Measurements from ENCODE around the gene ADORA1. TPM values are rescaled to one million over a fixed set of nuclear protein-coding genes. Genes with fewer than 3 reads are reported as not detected.

ADORA1 gene
- polyA plus RNA-seq, 4 donors: 1.6 to 6.8 (median 4.4) TPM

DNA sequence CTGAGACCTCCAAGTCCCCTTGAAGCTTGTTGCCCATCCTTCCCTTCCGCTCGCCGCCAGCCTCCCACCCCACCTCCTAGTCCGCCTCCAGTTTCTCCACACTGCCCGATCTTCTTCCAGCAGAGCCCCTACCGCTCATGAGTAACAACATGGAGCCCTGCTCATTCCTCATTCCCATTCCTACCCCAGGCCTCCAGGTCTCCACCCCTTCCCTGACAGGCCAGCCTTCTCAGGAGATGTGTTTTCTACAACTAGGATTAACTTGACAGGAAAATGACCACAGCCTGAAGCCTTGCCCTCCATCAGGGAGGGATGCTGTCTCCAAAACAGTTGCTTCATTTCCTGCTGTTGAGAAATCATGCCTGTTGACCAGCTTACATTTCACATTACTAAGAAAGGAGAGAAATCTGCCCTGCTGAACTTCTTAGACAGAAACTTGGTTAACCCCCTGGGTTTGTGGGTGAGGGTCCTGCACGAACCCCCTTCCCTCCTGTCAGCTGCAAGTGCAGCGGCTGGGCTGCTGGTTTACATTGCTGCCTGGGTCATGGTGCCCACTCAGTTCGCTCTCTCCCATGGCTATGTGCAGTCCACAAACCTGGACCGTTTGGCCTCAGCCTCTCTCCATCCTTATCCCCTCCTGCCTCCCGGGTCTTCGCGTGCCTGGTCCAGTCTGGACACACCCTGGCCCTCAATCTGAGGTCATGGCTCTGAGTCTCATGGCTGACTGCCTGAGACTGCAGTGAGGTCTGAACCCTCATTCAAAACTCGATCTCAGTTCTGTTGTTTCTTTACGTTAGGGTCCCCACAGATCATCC, 75.1 kb downstream of the ADORA1 start:
- DNase-seq (ENCODE audit: low read depth in 4 of 4, low spot score in 3 of 4): peak in 1 of 4 donors; percentile 26

DNA sequence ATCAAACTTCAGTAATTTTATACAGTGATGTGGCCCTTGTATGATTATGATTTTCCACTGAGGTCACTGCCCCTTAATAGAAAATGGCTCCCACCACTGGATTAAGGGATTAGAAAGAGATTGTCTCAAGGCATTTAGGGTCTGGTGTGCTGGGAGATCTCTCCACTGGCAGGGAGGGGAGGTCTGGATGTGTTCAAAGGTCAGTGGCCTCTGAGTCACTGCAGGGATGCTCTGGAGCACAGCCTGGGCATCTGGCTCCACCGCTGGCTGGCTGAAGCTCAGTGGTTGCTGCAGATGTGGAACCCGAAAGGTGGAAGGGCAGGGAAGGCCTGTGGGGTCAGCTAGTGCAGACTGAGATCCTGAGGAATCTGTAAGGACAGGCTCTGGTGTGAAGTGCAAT, 77.2 kb downstream of the ADORA1 start:
- no peak for DNase-seq (ENCODE audit: low read depth in 4 of 4, low spot score in 3 of 4)

DNA sequence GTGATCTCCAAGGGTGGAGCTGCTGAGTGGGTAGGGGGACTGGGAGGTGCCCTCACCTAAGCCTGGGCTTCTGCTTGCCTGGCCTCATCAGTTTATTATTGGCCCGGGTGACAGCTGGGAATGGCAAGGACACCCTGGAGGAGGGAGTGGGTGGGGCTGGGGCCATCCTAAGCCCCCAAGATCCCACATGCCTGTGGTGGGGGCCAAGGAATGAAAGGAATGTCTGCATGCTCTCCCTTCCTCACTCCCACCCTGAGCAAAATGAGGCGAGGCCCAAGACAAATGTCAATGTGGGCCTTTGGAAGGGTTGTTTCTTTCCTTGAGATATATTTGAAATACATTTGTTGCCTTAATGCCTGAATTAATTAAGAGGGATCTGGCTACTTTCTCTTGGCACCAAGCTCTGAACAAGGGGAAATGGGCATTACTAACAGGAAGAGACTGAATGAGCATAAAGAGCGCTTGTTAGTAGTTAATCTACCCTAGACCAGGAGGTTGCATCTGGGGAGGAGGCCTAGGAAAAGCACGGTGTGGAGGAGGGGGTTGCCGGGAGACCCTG, 78.7 kb downstream of the ADORA1 start:
- DNase-seq (ENCODE audit: low read depth in 4 of 4, low spot score in 3 of 4): no peak

DNA sequence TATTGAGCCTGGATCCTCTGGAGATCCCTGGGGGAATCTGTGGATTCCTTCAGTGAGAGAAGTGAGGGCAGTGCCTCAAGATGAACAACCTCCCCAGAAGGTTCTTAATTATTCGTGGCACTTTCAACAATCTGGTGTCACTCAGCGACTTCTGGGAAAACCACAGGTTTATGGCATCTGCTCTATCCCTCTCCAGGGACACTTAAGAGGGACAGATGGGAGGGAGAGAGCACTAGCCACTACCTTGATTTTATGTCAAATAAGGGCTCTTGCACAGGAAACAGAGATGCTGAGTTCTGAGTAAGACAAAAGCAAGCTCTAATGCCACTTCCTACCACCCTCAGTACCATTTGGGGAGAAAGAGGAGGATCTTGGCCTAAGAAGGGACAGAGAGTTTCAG, 80.2 kb downstream of the ADORA1 start:
- no peak for DNase-seq (ENCODE audit: low read depth in 4 of 4, low spot score in 3 of 4)

DNA sequence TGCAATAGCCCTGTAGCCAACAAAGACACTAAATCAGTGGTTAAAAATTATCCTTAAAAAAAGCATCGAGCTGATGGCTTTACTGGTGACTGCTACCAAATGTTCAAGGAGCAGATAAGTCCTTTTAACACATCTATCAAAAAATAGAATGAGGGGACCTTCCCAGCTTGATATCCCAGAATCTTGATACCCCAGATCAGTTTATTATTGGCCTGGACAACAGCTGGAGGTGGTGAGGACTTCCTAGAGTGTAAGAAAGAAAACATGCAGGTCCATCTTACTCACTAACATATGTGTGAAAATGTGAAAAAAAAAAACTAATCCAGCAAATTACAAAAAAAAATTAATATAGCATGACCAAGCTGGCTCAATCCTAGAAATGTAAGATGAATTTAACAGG, 80.7 kb downstream of the ADORA1 start:
- DNase-seq (ENCODE audit: low read depth in 4 of 4, low spot score in 3 of 4): no peak

DNA sequence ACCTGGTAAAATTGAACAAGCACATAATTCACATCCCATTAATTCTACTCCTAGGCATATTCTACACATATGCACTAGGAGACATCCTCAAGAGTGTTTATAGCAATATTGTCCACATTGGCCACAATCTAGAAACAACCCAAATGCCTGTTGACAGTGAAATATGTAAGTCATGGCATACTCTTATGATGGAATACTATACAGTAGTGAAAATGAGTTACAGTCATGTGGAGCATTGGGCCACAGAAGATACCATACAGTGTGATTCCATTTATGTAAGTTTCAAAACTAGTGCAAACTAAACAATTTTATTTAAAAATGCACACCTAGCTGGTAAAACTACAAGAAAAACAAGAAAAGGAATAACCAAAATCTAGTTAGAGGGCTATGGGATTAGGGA, 82.8 kb downstream of the ADORA1 start:
- no peak for DNase-seq (ENCODE audit: low read depth in 4 of 4, low spot score in 3 of 4)

DNA sequence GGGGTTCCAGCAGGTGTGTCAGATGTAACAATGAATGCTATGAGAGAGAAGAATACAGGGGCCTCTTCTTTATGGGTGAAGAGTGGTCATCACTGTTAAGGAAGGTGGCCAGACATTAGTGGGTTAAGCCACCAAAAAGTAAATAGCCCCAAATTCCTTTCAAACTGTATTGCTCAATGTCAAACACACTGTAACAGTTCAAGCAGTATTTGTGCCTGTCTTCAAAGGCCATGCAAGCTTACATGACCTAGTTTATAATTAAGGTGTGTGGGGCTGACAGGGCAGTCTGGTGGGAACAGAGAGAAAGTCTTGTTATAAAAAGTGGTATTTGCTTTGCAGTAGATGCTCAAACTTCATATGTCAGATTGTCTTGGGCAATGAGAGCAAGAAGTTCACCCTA, 83.5 kb downstream of the ADORA1 start:
- DNase-seq (ENCODE audit: low read depth in 4 of 4, low spot score in 3 of 4): no peak

DNA sequence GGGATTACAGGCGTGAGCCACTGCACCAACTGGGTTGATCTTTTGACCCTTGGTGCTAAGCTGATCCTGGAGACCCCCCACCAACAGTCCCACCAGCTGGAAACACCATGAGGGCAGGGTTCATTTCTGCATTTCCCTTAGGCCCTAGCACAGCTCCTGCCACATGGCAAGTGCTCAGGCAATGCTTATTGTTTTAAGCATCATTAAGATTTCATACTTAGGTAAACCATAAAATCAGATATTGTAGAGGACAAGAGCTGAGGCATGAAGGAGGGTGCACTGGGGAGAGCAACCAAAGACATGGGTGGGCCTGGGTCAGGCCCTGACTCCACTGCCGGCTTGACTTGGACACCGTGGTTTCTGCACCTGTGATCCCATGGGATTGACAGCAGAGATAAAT, 84.3 kb downstream of the ADORA1 start:
- DNase-seq (ENCODE audit: low read depth in 4 of 4, low spot score in 3 of 4): no peak

DNA sequence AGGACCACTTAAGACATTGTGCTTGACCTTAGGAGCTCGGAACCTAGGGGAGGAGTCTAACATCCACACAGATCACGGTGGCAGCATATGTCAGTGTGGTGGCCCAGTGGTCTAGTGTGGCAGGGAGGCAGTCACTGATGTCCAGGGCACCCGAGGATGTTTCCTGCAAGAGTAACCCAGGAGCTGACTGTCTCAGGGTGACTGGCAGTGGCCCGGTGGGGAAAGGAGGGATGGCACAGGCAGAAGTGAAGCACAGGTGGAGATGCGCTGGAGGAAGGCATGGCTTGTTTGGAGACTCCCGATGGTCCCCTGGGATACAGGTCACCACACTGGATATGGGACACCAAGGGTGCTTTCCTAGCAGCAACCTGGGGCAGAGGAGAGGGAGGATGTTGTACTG, 85.6 kb downstream of the ADORA1 start:
- no peak for DNase-seq (ENCODE audit: low read depth in 4 of 4, low spot score in 3 of 4)

DNA sequence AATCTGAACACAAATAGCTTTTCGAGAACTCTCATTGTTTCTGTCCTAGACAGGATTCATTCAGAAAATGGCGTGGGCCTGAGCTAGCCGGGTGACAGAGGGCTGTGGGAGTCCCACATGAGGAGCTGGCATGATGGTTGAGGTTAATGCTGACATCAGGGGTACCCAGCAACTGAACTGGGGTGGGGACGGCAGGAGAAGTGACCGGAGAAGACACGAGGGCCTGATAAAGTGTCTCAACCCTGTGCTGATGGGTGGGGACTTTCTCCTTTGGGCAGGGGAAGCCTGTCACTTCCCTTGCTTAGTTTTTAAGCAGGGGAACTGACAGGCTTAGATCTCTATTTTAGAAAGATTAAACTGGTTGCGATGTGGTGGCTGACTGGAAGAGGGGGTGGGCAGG, 87.3 kb downstream of the ADORA1 start:
- DNase-seq (ENCODE audit: low read depth in 4 of 4, low spot score in 3 of 4): no peak

DNA sequence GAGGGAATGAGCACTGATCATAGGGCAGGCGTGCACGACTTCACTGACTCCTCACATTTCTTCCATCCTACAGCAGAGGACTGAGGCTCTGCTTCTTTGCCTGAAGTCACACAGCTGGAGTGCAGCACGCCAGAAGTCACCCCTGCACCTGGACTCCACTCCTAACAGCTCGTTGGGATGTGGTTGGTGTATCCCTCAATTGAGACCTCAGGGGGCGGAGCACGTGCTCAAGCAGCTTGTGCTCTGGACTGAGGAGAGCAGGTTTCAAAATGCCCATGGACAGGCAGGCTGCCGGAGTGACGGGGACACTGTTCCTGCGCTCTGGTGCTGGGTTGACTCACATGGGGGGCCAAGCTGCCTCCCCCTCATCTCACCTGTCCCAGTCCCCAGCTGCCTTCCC, 88.0 kb downstream of the ADORA1 start:
- no peak for DNase-seq (ENCODE audit: low read depth in 4 of 4, low spot score in 3 of 4)

DNA sequence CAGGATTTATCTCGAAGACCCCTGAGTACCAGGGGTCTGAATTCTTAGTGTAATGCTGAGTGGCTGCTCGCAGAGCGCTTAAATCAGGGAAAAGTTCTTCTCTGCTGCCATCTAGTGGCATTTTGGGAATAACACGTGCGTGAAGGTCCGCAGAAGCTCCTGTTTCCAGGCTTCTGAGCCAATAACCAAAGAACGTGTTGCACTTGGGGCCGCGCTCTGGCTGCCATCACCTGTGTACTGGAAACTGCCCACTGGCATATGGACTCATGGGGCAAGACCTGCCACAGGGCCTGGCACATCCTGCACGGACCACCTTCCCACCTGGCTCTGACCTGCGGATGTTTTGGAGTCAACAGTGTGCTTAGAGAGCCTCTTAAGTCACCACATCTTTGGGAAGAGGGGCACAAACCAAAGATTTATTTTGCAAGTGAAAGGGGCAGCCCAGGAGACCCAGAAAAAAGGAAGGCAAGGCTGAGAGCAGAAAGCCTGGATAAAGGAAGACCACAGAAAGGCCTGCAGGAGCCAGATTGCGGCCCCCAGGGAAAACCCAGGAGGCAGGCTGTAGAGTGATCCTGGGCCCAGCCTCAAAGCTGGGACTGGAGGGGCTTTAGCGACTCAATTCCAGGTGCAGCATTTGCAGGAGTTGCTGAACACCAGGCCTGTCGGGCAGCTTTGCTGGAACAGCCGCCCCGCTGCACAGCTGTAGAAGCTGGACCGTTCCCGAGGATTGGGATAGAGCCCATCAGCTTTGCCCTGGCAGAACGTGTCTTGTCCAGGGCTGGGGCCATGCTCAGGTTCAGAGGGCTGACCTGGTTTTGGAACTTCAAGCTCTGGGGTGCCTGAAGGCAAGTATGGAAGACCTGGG, 89.0 kb downstream of the ADORA1 start:
- DNase-seq (ENCODE audit: low read depth in 4 of 4, low spot score in 3 of 4): peak; percentile 61 to 71 (median 65)

Other genes starting within 250 kb of the ADORA1 start
- gene RABIF, start 238.6 kb upstream of the ADORA1 start, polyA plus RNA-seq (ENCODE audit: insufficient read length in 4 of 4): 10 to 100 TPM in 3 of 4 donors, 1 to 10 TPM in 1; 9.0 to 11.8 (median 11.3) TPM
- gene KLHL12, start 200.5 kb upstream of the ADORA1 start, polyA plus RNA-seq (ENCODE audit: insufficient read length in 4 of 4): 10 to 100 TPM; 29.6 to 43.6 (median 40.4) TPM
- gene ADIPOR1, start 169.4 kb upstream of the ADORA1 start, polyA plus RNA-seq (ENCODE audit: insufficient read length in 4 of 4): 10 to 100 TPM; 75.0 to 89.6 (median 83.2) TPM
- gene CYB5R1, start 160.5 kb upstream of the ADORA1 start, polyA plus RNA-seq (ENCODE audit: insufficient read length in 4 of 4): 10 to 100 TPM; 26.4 to 54.8 (median 45.9) TPM
- 10 to 100 TPM; 56.0 to 83.9 (median 76.4) TPM for gene TMEM183A, start 120.4 kb upstream of the ADORA1 start, polyA plus RNA-seq (ENCODE audit: insufficient read length in 4 of 4)
- 10 to 100 TPM in 1 of 4 donors, 1 to 10 TPM in 3; 2.2 to 15.3 (median 5.2) TPM for gene PPFIA4, start 101.2 kb upstream of the ADORA1 start, polyA plus RNA-seq (ENCODE audit: insufficient read length in 4 of 4)
- under 1 TPM; 0.10 to 0.23 (median 0.15) TPM for gene MYOG, start 41.7 kb upstream of the ADORA1 start, polyA plus RNA-seq (ENCODE audit: insufficient read length in 4 of 4)
- under 1 TPM; 0.07 to 0.24 (median 0.16) TPM for gene MYBPH, start 48.1 kb downstream of the ADORA1 start, polyA plus RNA-seq (ENCODE audit: insufficient read length in 4 of 4)
- gene CHI3L1, start 59.0 kb downstream of the ADORA1 start, polyA plus RNA-seq (ENCODE audit: insufficient read length in 4 of 4): 10 to 100 TPM in 2 of 4 donors, 1 to 10 TPM in 1, under 1 TPM in 1; 0.71 to 12.3 (median 9.7) TPM
- under 1 TPM; 0.04 to 0.15 (median 0.08) TPM for gene CHIT1, start 101.9 kb downstream of the ADORA1 start, polyA plus RNA-seq (ENCODE audit: insufficient read length in 4 of 4)
- gene BTG2, start 177.8 kb downstream of the ADORA1 start, polyA plus RNA-seq (ENCODE audit: insufficient read length in 4 of 4): 100 to 1,000 TPM; 103 to 223 (median 144) TPM
- 100 to 1,000 TPM in 1 of 4 donors, 10 to 100 TPM in 3; 37.1 to 291 (median 61.4) TPM for gene FMOD, start 223.4 kb downstream of the ADORA1 start, polyA plus RNA-seq (ENCODE audit: insufficient read length in 4 of 4)